GM21786 (cell line): ENCODE data around the gene COL13A1.

Experiments used
- ATAC-seq: cut with Tn5 transposase; IDR thresholded peaks from one replicate; pipeline ENCODE4 v1.9.1; 2021; ENCODE audit not compliant: unreplicated experiment

COL13A1 gene

GRCh38 chr10:69960988-69961880 lies 159.5 kb downstream of the COL13A1 start:
- ATAC-seq, result no peak

GRCh38 chr10:69961881-69962745 lies 160.4 kb downstream of the COL13A1 start:
- ATAC-seq, result no peak

GRCh38 chr10:69962746-69963135 lies 161.0 kb downstream of the COL13A1 start:
- ATAC-seq, result no peak

GRCh38 chr10:69963178-69963834 lies 161.6 kb downstream of the COL13A1 start:
- ATAC-seq, result no peak

- ATAC-seq, result no peak
These were observed 162.4 kb downstream of the COL13A1 start for GRCh38 chr10:69963835-69964710.

- no peak for ATAC-seq
These were observed 163.4 kb downstream of the COL13A1 start for GRCh38 chr10:69965086-69965485.

GRCh38 chr10:69965919-69966662 lies 164.4 kb downstream of the COL13A1 start:
- ATAC-seq, result no peak

- no peak for ATAC-seq
These were observed 167.1 kb downstream of the COL13A1 start for GRCh38 chr10:69968830-69969229.

- ATAC-seq, result no peak
These were observed 168.3 kb downstream of the COL13A1 start for GRCh38 chr10:69969977-69970376.

GRCh38 chr10:69972981-69973397 lies 171.3 kb downstream of the COL13A1 start:
- ATAC-seq, result no peak

- ATAC-seq, result no peak
These were observed 172.0 kb downstream of the COL13A1 start for GRCh38 chr10:69973678-69974077.

GRCh38 chr10:69974551-69975155 lies 172.9 kb downstream of the COL13A1 start:
- ATAC-seq, result no peak

GRCh38 chr10:69976795-69977546 lies 175.3 kb downstream of the COL13A1 start:
- ATAC-seq, result no peak

GRCh38 chr10:69979174-69979573 lies 177.5 kb downstream of the COL13A1 start:
- ATAC-seq, result no peak

- ATAC-seq, result no peak
These were observed 179.0 kb downstream of the COL13A1 start for GRCh38 chr10:69980672-69981071.

- no peak for ATAC-seq
These were observed 186.4 kb downstream of the COL13A1 start for GRCh38 chr10:69988094-69988493.

- no peak for ATAC-seq
These were observed 189.4 kb downstream of the COL13A1 start for GRCh38 chr10:69991151-69991550.

- no peak for ATAC-seq
These were observed 192.6 kb downstream of the COL13A1 start for GRCh38 chr10:69994262-69994661.

GRCh38 chr10:69996611-69997010 lies 194.9 kb downstream of the COL13A1 start:
- no peak for ATAC-seq
